Stimulated activated naive CD4-positive, alpha-beta T cell (primary cell): Measurements from ENCODE around the gene FMO5.

Experiments
- DNase-seq, 6 experiments: peaks; one replicate each; lab custom pipeline; 2025; lab: John Stamatoyannopoulos, UW

The FMO5 gene, protein sequence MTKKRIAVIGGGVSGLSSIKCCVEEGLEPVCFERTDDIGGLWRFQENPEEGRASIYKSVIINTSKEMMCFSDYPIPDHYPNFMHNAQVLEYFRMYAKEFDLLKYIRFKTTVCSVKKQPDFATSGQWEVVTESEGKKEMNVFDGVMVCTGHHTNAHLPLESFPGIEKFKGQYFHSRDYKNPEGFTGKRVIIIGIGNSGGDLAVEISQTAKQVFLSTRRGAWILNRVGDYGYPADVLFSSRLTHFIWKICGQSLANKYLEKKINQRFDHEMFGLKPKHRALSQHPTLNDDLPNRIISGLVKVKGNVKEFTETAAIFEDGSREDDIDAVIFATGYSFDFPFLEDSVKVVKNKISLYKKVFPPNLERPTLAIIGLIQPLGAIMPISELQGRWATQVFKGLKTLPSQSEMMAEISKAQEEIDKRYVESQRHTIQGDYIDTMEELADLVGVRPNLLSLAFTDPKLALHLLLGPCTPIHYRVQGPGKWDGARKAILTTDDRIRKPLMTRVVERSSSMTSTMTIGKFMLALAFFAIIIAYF

DNA sequence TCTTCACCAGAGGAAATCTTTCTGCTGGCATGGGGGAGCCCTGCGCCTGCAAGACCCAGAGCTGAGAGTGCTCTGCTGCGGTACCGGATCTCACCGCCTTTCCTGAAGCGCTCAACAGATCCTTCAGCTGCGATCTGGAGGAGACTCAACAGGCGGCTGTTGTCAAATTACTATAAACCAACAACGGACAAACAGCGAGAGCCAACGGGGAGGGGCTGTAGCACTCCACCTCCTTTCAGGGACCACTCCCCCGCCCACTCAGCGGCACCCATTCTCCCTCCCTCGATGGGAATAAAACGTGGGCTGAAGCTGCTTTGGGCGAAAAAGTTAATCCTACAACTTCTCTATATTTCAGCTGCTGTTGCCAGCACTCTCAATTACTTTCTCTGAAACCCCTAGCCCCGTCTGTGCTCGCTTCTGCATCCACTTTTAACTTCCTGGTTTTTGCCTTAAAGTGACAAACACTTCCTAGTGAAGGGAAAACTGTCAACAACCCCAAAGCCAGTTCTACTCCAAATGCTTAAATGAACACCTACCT lies at the start of gene FMO5:
FMO5 (minus strand) TSS at position 147 of the 538 bp plus-strand sequence. CDS start 310 bp downstream, outside the sequence.
- peak in 5 of 6 experiments; percentile 18 to 28 (median 25) for DNase-seq

DNA sequence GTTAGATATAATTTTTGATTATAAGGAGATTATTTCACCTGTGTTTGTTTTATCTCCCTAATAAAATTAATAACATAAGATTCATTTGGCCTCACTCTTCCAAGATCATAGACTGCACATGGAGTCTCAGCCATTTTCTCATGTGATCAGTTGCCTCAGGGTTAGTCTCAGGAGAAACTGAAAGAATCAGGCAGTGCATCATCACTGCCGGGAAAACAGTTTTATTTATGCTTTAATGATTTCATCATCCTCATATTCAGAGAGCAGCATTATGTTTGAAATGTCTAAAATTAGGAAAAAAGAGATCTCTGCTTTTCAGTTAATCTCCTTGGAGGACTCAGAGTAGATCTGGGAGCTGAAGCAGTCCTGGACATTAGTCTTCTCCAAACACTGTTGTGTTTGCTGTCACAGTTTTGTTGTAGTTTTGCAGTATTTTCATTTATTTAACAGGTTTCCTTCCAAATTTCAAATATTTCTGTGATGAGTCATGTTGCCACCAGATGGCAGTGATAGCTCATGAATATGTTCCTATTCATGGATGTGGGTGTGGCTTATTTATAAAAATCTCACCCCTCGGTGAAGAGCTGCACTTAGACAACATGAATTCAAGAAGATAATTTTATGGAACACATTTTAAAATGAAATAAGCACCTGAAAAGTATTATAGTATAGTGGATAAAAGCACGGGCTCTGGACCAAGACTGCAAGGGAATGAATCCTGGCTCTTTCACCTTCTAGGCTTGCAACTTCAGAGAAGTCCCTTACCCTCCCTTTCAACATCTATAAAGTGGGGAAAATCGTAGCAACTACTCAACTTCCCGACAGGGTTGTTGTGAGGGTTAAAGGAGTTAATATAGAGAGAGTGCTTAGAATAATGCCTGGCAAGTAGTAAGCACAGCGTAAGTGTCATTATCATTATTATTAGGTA lies 48.5 kb upstream of the FMO5 start:
- peak in 4 of 6 experiments; percentile 3 to 52 (median 32) for DNase-seq

DNA sequence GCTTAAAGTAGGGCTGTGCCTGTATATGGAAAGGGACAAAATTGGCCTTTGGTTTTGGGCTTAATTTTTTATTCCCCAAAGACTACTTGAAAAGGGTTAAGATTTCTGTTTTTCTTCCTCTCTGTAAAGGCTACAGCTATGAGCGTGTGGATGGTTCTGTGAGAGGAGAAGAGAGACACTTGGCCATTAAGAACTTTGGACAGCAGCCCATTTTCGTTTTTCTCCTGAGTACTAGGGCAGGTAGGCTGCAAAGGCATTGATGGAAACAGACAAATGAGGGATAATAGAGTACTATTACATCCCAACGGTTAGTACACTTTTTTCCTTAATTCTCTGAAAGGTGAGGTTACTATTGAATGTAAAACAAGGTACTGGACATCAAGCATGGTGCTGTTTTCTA lies 46.9 kb upstream of the FMO5 start:
- DNase-seq, result no peak

DNA sequence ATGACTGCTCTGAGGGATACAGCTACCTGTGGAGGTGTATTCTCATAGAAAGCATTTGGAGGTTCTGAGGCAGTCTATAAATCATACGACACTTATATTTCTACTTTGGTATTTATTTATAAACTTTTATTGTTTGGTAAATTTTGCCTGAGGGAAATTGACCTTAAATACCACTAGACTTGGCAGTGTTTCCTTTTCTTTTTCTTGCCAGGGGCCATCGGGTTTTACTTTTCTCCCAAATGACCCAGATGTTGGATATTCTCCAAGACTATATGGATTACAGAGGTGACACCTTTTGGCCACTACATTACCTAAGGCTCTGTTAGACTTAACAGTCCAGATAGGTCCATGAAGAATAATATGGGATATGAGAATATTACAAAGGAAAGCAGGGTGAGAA lies 45.6 kb upstream of the FMO5 start:
- DNase-seq, result no peak

DNA sequence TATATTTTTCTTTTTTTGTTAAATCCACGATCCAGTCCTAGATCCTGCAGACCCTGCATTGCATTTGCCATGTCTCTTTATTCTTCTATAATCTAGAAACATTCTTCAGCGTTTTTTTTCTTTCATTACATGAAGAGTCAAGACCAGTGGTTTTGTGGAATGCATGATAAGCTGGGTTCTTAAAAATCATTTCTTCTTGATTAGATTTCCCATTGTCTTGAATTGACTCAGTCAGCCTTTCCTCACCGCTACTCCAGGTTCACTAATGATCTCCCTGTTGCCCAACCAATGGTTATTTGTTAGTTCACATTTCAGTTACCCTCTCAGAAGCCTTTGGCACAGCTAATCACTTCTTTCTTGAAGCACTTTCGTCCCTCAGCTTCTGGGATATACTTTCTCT lies 42.6 kb upstream of the FMO5 start:
- DNase-seq, result no peak

DNA sequence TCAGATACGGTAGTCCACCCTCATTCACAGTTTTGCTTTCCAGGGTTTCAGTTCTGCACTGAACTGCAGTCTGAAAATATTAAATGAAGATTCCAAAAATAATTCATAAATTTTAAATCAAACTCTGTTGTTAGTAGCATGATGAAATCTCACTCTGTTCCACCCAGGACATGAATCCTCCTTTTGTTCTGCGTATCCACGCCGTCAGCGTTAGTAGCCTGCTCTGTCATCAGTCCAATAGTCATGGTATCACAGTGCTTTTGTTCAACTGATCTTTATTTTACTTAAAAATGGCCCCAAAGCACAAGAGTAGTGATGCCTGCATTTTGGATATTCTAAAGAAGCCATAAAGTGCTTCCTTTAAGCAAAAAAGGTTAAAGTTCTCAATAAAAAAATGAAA lies 41.2 kb upstream of the FMO5 start:
- DNase-seq, result no peak

DNA sequence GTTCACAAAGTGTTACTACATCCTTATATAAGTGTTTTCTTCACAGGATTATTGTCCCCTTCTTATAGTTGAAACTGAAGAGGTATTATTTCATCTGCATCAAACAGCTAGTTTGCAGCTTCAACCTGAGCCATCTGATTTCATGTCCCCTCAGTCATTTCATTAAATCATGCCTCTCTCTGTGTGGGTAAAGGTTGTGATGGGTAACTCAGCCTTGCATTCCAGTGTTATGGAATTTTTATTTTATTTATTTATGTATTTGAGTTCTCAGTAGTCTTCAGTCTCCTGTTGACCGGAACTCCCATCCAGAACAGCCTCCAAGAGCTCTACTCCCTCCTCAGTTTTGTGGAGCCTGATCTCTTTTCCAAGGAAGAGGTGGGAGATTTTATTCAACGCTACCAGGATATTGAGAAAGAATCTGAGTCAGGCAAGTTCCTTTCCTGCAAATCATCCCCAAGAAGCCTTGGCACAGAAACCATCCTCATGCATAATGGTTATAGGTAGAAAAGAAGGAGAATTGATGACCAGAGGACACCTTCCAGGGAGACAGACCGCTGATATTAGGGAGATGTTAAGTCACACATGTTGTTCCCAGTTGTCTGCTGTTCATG lies 39.1 kb upstream of the FMO5 start:
- no peak for DNase-seq

DNA sequence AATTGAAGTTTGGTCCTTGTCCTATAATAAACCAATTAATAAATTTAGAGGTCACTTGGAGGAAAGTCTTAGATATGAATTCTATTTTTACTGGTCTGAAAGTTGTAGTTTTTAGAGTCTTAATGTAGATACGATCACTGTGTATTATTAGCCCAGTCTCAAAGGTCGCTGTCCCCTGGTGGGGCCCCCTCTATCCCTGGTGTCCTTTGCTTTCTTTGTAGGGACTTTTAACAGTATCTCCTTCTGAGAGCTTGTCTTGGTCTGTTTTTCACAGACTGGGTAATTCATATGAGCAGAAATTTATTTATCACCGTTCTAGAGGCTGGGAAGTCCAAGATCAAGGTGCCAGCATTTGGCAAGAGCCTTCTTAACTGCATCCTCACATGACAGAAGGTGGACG lies 35.8 kb upstream of the FMO5 start:
- no peak for DNase-seq

DNA sequence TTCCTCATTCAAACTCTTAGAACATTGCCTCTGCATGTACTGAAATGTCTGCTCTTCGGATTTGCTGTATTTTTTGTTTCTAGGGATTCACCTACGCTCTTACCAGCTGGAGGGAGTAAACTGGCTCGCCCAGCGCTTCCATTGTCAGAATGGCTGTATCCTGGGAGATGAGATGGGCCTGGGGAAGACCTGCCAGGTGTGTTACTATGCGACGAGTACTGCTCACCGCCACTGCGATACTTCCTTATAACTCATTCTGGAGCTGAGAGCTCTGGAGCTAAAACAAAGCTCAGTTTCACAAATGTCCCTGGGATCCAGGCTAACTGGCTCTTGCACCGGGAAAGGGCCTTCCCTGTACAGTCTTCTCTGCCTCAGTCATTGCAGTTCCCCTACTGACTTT lies 27.4 kb upstream of the FMO5 start:
- DNase-seq, result peak in 1 of 6 experiments; percentile 4

DNA sequence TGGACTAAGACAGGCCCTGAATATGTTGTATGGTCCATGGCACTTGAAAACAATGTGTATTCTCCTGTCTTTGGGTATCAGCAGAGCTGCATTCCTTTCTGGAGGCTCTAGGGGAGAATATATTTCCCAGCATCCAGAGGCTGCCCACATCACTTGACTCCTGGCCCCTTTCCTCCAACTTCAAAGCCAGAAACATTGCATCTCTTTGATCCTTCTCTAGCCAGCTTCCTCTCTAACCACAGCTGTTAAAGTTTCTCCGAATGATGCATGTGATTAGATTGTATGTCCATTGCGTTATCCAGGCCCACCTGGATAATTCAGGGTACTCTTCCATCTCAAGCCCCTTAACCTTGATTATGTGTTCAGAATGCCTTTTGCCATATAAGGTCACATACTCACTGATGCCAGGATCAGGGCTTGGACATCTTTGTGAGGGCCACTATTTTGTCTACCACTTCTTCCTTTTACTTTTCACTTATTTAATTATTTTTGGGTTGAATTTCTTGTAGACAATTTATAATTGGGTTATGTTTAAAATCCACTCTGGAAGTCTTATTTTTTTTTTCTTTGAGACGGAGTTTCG lies 22.6 kb upstream of the FMO5 start:
- no peak for DNase-seq

DNA sequence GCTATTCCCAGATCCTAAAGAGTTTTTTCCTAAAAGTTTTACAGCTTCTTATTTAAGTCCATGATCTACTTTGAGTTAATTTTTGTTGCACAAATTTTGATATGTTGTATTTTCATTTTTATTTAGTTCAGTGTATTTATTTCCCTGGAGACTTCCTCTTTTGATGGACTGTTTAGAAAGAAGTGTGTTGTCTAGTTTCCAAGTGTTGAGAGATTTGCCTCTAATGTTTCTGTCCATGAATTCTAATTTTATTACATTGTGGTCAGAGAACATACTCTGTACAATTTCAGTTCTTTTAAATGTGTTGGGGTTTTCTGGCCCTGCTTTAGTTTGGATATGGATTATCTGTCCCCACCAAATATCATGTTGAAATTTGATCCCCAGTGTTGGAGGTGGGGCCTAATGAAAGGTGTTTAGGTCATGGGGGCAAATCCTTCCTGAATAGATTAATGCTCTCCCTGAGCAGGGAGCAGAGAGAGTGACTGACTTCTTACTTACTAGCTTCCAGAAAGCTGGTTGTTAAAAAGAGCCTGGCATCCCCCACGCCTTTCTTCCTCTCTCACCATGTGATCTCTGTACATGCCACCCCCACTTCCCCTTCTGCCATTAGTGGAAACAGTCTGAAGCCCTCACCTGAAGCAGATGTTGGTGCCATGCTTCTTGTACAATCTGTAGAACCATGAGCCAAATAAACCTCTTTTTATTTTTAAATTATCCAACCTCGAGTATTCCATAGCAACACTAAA lies 21.9 kb upstream of the FMO5 start:
- DNase-seq, result no peak

DNA sequence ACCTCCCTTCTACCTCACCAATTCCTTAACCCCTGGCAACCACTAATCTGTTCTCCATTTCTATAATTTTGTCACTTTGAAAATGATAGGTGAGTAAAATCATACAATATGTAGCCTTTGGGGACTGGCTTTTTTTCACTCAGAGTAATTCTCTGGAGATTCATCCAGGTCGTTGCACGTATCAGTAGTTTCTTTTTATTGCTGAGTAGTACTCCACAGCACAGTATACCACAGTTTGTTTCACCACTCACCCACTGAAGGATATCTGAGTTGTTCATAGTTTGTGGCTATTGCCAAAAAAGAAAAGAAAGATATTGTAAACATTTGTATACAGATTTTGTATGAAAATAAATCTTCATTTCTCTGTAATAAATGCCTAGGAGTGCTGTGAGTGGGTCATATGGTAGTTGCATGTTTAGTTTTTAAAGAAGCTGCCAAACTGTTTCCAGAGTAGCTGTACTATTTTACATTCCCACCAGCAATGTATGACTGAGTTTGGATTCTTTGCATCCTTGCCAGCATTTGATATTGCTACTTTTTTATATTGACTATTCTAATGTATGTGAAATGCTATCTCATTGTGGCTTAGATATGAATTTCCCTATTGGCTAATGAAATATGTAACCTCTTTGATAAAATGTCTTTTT lies 21.0 kb upstream of the FMO5 start:
- DNase-seq, result no peak

DNA sequence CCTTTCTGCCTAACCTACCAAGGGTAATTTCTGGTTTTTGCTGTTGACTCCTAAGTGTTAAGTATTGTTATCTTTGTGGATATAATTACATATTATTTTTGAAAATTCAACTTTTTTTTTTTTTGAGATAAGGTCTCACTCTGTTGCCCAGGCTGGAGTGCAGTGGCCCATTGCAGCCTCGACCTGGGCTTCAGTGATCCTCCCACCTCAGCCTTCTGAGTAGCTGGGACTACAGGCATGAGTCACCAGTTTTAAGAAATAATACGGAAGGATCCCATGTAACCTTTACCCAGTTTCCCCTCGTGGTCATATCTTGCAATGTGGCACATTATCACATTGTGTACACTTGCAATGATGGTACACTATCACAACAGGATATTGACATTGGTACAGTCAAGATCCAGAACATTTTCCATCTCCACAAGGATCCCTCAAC lies 20.5 kb upstream of the FMO5 start:
- DNase-seq, result no peak

DNA sequence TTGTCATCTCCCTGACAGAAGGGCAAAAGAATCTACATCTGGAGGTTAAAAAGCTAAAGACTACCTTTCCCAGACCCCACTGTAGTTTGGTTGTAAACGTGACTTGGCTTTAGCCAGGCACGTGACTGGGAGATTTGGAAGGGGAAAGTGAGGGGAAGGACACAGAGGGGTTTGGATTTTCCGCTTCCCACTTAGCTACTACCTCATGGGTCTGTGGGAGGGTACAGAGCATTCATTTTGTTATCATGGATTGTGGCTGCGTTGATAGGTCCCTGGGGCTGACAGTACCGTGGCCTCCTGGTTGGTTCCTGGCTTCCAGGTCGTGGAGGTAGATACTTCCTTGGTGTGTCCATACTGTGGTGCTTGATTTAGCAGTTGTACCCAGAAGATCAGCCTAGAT lies 20.0 kb upstream of the FMO5 start:
- DNase-seq, result no peak

DNA sequence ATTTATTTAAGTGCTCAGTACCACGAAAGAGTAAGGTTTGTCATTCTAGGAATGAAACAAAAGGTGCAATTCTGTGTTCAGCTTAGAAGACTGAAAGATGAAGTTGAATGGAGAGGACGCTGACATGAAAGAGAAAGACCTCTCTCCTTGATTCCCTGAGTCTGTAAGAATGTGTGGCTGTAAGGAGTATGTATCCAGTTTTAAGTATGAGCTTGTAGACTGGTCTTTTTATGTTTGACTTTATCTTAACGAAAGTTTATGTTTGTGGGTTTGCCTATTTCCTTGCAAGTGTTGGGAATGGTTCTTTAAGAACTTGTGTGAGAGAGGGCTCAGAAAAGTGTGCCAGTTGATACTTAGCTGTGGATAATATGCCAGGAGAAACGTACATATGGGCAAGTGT lies 18.7 kb upstream of the FMO5 start:
- no peak for DNase-seq

DNA sequence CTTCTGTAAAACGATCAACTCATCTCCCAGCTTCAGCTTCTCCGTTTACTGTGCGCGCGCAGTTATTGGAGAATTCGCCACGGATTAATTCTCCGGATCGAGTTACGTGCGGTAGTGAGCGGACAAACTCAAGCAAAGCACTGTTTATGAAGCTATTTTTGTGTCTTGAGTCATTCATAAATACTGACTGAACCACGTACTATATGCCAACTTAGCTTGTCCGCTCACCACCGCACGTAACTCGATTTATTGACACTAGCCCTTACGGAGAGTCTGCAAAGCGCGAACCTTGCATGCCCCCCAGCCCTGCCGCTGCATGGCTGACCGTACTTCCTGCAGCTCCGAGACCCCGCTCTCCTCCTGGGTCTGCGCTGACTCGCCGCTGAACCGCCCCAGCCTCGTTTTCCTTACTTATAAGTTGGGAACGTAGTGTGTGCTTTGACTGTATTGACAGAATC lies 18.1 kb upstream of the FMO5 start:
- peak in 2 of 6 experiments; percentile 19 to 39 for DNase-seq

DNA sequence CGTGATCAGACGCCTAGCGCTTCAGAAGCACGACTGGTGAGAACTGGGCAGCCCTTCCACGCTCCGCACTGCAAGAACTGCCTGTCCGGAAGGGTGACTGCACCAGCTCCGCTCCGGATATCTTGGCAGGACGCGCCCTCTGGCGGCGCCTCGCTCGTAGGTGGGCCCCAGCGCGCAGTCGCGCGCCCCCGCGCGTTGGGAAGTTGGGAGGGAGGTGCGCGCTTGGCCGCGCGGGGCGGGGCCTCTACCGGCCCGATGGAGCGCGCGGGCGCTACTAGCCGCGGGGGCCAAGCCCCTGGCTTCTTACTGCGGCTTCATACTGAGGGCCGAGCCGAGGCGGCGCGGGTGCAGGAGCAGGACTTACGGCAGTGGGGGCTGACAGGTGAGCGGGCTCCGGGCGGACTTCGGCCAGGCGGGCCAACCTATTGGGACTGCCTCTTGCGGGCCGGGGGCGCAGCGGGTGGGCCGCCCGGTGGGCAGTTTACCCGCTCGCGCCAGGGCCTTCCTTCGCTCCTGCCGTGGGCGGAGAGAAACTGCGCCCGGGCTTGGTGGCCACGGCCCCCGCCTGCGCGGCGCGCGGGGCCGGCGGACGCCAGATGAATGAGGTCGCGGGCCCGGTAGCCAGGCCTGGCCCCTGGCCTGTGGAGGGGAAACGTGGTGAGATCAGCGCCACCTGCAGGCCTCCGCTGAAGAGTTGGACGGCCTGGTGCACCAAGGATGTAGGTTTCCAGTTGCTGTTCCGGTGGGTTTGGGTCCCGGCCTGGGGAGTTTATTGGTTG lies 17.5 kb upstream of the FMO5 start, which contains the start of gene CHD1L:
CHD1L (plus strand) TSS at position 236 of the 779 bp plus-strand sequence; CDS start at position 256, 20 bp downstream.
- DNase-seq, result peak; percentile 81 to 92 (median 86)

DNA sequence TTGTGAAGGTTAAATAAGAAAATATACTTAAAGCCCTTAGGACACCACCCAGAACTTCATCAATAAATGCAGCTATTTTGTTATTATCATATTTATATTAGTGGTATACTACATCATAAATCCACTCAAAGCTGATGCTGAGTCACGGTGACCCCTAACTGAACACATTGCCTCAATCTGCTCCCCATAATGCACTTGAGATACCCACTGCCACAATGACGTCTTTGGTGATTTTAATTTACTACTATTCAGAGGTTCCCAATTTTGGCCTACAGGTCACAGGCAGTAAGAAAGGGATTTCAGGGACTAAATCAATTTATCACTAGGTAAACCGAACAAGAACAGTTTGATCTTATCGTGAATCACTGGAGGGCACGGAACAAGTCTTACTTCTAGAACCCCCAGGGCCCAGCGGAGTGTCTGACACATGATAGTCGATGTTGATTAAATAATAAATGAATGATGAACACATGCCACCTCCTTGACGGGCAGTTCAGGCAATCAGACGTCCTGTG lies 16.9 kb upstream of the FMO5 start:
- no peak for DNase-seq
